Activated CD4-positive, alpha-beta T cell treated with anti-CD3 and anti-CD28 coated beads for 48 hours (primary cell): ENCODE measurements around the gene TMEM59.
A peak's percentile ranks its signal among the peaks of the same experiment; 100 is the strongest.
"Not testable (repeated sequence)": the region's sequence is repeated elsewhere in the genome, so short reads cannot be mapped to it uniquely, and the experiment has no call there.

Source experiments
- DNase-seq: peaks from one replicate; pipeline ENCODE4 v3.0.0-alpha.2; 2020

The TMEM59 gene

GRCh38 chr1:54052431-54052933, 522 bp downstream of the TMEM59 start:
- peak; percentile 33 for DNase-seq

- no peak for DNase-seq
Observed at GRCh38 chr1:54051933-54052430, 1.0 kb downstream of the TMEM59 start.

- not testable (repeated sequence) for DNase-seq
Observed at GRCh38 chr1:54050435-54050834, 2.6 kb downstream of the TMEM59 start.

GRCh38 chr1:54047384-54048305, 5.4 kb downstream of the TMEM59 start:
- DNase-seq = no peak

- DNase-seq = no peak
Observed at GRCh38 chr1:54046671-54047383, 6.2 kb downstream of the TMEM59 start.

- DNase-seq = no peak
Observed at GRCh38 chr1:54045496-54045895, 7.5 kb downstream of the TMEM59 start.

GRCh38 chr1:54041806-54042205, 11.2 kb downstream of the TMEM59 start:
- DNase-seq = no peak

- no peak for DNase-seq
Observed at GRCh38 chr1:54037476-54037875, 15.5 kb downstream of the TMEM59 start.

- DNase-seq = no peak
Observed at GRCh38 chr1:54028306-54029251, 24.4 kb downstream of the TMEM59 start.

GRCh38 chr1:54027848-54028247, 25.2 kb downstream of the TMEM59 start:
- no peak for DNase-seq

GRCh38 chr1:54024811-54025210, 28.2 kb downstream of the TMEM59 start:
- DNase-seq = not testable (repeated sequence)

GRCh38 chr1:54024358-54024757, 28.6 kb downstream of the TMEM59 start:
- no peak for DNase-seq

GRCh38 chr1:54019562-54020176, 33.3 kb downstream of the TMEM59 start:
- DNase-seq = not testable (repeated sequence)

- no peak for DNase-seq
Observed at GRCh38 chr1:54018635-54019034, 34.4 kb downstream of the TMEM59 start.

- DNase-seq = no peak
Observed at GRCh38 chr1:54017979-54018378, 35.0 kb downstream of the TMEM59 start, which contains the start of gene LDLRAD1. LDLRAD1 (minus strand) TSS chr1:54018186; CDS start chr1:54018112, 74 bp downstream.

- no peak for DNase-seq
Observed at GRCh38 chr1:54016343-54017282, 36.4 kb downstream of the TMEM59 start.

GRCh38 chr1:54014009-54014629, 38.9 kb downstream of the TMEM59 start:
- no peak for DNase-seq

- DNase-seq = no peak
Observed at GRCh38 chr1:54013393-54014008, 39.5 kb downstream of the TMEM59 start.

- no peak for DNase-seq
Observed at GRCh38 chr1:54012863-54013262, 40.1 kb downstream of the TMEM59 start.

GRCh38 chr1:54012008-54012325, 41.0 kb downstream of the TMEM59 start:
- DNase-seq = no peak
